Endothelial cell of umbilical vein (primary cell): Measurements from ENCODE around the gene MT1F. TPM values are rescaled to one million over a fixed set of nuclear protein-coding genes. Genes with fewer than 3 reads are reported as not detected.
A peak's percentile ranks its signal among the peaks of the same experiment; 100 is the strongest.

Experiments used
- BruUV-seq: library from RNA; stranded (reverse); fragments of 400-500 nt; replicated peaks from 2 replicates; lab custom pipeline; 2021; lab: Mats Ljungman, UMichigan
- CTCF ChIA-PET: fragments of 300-600, 350-600 bp; sonication (Branson Sonifier 250); formaldehyde crosslinking; loops from one replicate; lab custom pipeline; 2021; ENCODE audit warnings: antibody characterized with exemption, inconsistent platforms; lab: Charles Lee
- POLR2A ChIA-PET: fragments of 300-600, 350-600 bp; sonication (Branson Sonifier 250); formaldehyde crosslinking; loops from one replicate; lab custom pipeline; 2021; ENCODE audit warnings: antibody characterized with exemption, inconsistent platforms; lab: Charles Lee
- DNase-seq: peaks from one replicate; pipeline ENCODE4 v3.0.0-alpha.2; 2011; ENCODE audit warnings: low read depth, low spot score
- FAIRE-seq: peaks from 2 replicates; lab custom pipeline; 2011; peaks lifted over from hg19 to GRCh38; lab: Jason Lieb, UNC
- H2AFZ ChIP-seq: 2 replicates; pipeline ENCODE4 v1.6.0; 2012; ENCODE audit warnings: low read depth, low read length, control low read depth, inconsistent platforms
- H3K27ac ChIP-seq: 2 replicates; pipeline ENCODE4 v1.5.1; 2011; ENCODE audit warnings: low read depth, mild to moderate bottlenecking, control low read depth, low read length, moderate library complexity; ENCODE audit not compliant: insufficient read depth
- H3K27me3 ChIP-seq, 2 experiments: 2 replicates each; pipeline versions ENCODE4 v1.6.0 to v1.6.1; 2011; ENCODE audit warnings: low read length in 2 of 2, mixed read lengths in 1 of 2; ENCODE audit not compliant: control insufficient read depth in 2 of 2, insufficient read depth in 2 of 2
- H3K36me3 ChIP-seq, 2 experiments: 2 replicates in 1 of 2; 3 replicates in 1 of 2; pipeline ENCODE4 v1.5.1; 2011; ENCODE audit warnings: low read length in 2 of 2, mild to moderate bottlenecking in 1 of 2, moderate library complexity in 1 of 2; ENCODE audit not compliant: control insufficient read depth in 2 of 2, insufficient read depth in 2 of 2; ENCODE audit errors: extremely low read depth in 1 of 2
- H3K4me1 ChIP-seq: 3 replicates; pipeline ENCODE4 v1.5.1; 2011; ENCODE audit warnings: mild to moderate bottlenecking, low read length; ENCODE audit not compliant: control insufficient read depth, insufficient read depth; ENCODE audit errors: extremely low read depth
- H3K4me2 ChIP-seq: 2 replicates; pipeline ENCODE4 v1.6.1; 2011; ENCODE audit warnings: low read length, control low read depth, mixed read lengths; ENCODE audit not compliant: insufficient read depth
- H3K4me3 ChIP-seq, 3 experiments: fragments of 200-600 bp in 1 of 3; sonication (generic), shearing (Covaris generic) in 1 of 3; replicated peaks in 1 of 3; 2 replicates each; pipeline ENCODE4 v1.5.1; 2011 to 2016; ENCODE audit warnings: control low read depth in 3 of 3, low read length in 3 of 3, mild to moderate bottlenecking in 2 of 3, inconsistent platforms in 1 of 3, low read depth in 1 of 3, moderate library complexity in 1 of 3; ENCODE audit not compliant: insufficient read depth in 1 of 3
- H3K79me2 ChIP-seq: 2 replicates; pipeline ENCODE4 v1.6.0; 2012; ENCODE audit warnings: low read length, inconsistent platforms; ENCODE audit not compliant: control insufficient read depth, insufficient read depth
- H3K9ac ChIP-seq: replicated peaks from 2 replicates; pipeline ENCODE3; 2011; ENCODE audit warnings: low read length, control low read depth; ENCODE audit not compliant: insufficient read depth; ENCODE audit errors: extremely low read depth
- H3K9me1 ChIP-seq: replicated peaks from 3 replicates; pipeline ENCODE4 v1.6.0; 2011; ENCODE audit warnings: mild to moderate bottlenecking, low read length; ENCODE audit not compliant: control insufficient read depth, insufficient read depth; ENCODE audit errors: extremely low read depth
- H3K9me3 ChIP-seq: replicated peaks from 2 replicates; pipeline ENCODE4 v1.5.1; 2012; ENCODE audit warnings: low read length, inconsistent platforms; ENCODE audit not compliant: control insufficient read depth, insufficient read depth
- H4K20me1 ChIP-seq: replicated peaks from 2 replicates; pipeline ENCODE3; 2011; ENCODE audit warnings: mild to moderate bottlenecking, low read length; ENCODE audit not compliant: control insufficient read depth, insufficient read depth; ENCODE audit errors: extremely low read depth
- CTCF ChIP-seq, 2 donors: IDR thresholded peaks; 1 replicate in 1 of 2; 2 replicates in 1 of 2; pipeline ENCODE4 v1.5.1; 2011; ENCODE audit warnings: low read length in 2 of 2, mild to moderate bottlenecking in 2 of 2, moderate library complexity in 2 of 2, control low read depth in 1 of 2, inconsistent platforms in 1 of 2, low read depth in 1 of 2; ENCODE audit not compliant: insufficient read depth in 1 of 2; ENCODE audit errors: extremely low read depth in 1 of 2
- EZH2 ChIP-seq: IDR thresholded peaks from 2 replicates; pipeline ENCODE4 v1.6.1; 2012; ENCODE audit warnings: borderline replicate concordance, low read depth, mild to moderate bottlenecking, moderate library complexity, low read length, inconsistent platforms; ENCODE audit not compliant: severe bottlenecking
- FOS ChIP-seq: IDR thresholded peaks from 2 replicates; pipeline ENCODE4 v1.6.1; 2011; ENCODE audit warnings: mild to moderate bottlenecking, low read length, moderate library complexity, borderline replicate concordance; ENCODE audit not compliant: insufficient read depth
- GATA2 ChIP-seq: IDR thresholded peaks from 2 replicates; pipeline ENCODE4 v1.7.0; 2011; ENCODE audit warnings: low read depth, mild to moderate bottlenecking, moderate library complexity, mixed read lengths, low read length; ENCODE audit not compliant: insufficient read length, insufficient read depth
- JUN ChIP-seq: IDR thresholded peaks from 2 replicates; pipeline ENCODE4 v1.6.1; 2011; ENCODE audit warnings: borderline replicate concordance, low read depth; ENCODE audit not compliant: insufficient read length, insufficient read depth
- MAX ChIP-seq: IDR thresholded peaks from 2 replicates; pipeline ENCODE4 v1.6.1; 2011; ENCODE audit not compliant: insufficient read depth, insufficient read length
- MYC ChIP-seq: IDR thresholded peaks from one replicate; pipeline ENCODE4 v1.6.1; 2011; ENCODE audit warnings: mild to moderate bottlenecking, low read depth, low read length
- POLR2A ChIP-seq: IDR thresholded peaks from 2 replicates; pipeline ENCODE4 v1.6.1; 2012; ENCODE audit warnings: low read depth, mild to moderate bottlenecking, control low read depth, low read length
- POLR2AphosphoS5 ChIP-seq: IDR thresholded peaks from 2 replicates; pipeline ENCODE4 v1.6.1; 2012; ENCODE audit warnings: low read depth, mild to moderate bottlenecking, control low read depth, low read length, moderate library complexity; ENCODE audit not compliant: insufficient read depth
- dilution Hi-C: fragments of 300-500 bp; cut with MboI; formaldehyde crosslinking; loops from one replicate; pipeline ENCODE4 v1.15.0; 2019; ENCODE audit warnings: low sequenced_read_pairs; ENCODE audit not compliant: extremely low pct_ligation_motif_present
- intact Hi-C: fragments of 100-400 bp; cut with micrococcal nuclease; formaldehyde crosslinking; loops from one replicate; pipeline ENCODE4 v1.10.0; 2022
- polyA plus RNA-seq, 4 experiments: library from polyadenylated mRNA; depleted of rRNA in 3 of 4; stranded (reverse) in 3 of 4; unstranded in 1 of 4; fragments of >200 nt; gene quantifications; 2 replicates each; pipeline versions ENCODE4 v1.2.1 to v1.2.3, GENCODE V29; 2011 to 2012; ENCODE audit warnings: missing spikeins in 1 of 4
- total RNA-seq: library from RNA; stranded (reverse); gene quantifications from 2 replicates; pipeline ENCODE4 v1.2.3, GENCODE V29; 2021

The MT1F gene
- total and polyA plus RNA-seq, 2 donors (not counting 3 experiments of a cell fraction or from before 2014, with no cell fraction given) = 2.2 to 2.6 TPM

- ChIA-PET CTCF (interaction anchor here (1.5 to 2.6 kb wide), 3 partner anchors 12 to 89 kb away, joined by 3 to 8 read pairs (median 6); partner anchors contain the start of gene MT1E), POLR2A (interaction anchor here (1.5 kb wide), 1 partner anchor 12 kb away, joined by 4 read pairs; the partner anchor contains the start of gene MT1E)
- peak overlapping the region in 1 of 3 experiments; percentile 55 for H3K4me3 ChIP-seq
- peaks cover 76% of the 10 kb centered on the region for H3K4me1 ChIP-seq
- H3K9me3 ChIP-seq = no peaks in the 10 kb centered on the region
- no peak for FAIRE-seq
- H4K20me1 ChIP-seq = no peaks in the 10 kb centered on the region
- no peak for DNase-seq
- H3K9me1 ChIP-seq = no peaks in the 10 kb centered on the region
- peaks cover 25% of the 10 kb centered on the region for H3K79me2 ChIP-seq
- TF ChIP-seq CTCF (IDR thresholded peaks at IDR 0.05; ENCODE audit: extremely low read depth in 1 of 2, insufficient read depth in 1 of 2, low read depth in 1 of 2, low read length in 2 of 2) (no peak), POLR2AphosphoS5 (no peak), FOS (no peak), EZH2 (no peak), GATA2 (no peak), MAX (no peak), POLR2A (no peak), MYC (no peak), JUN (no peak)
- BruUV-seq = no TSS peak
- intact Hi-C loops = no loop called here
- H2AFZ ChIP-seq = no peak overlapping the region
- H3K27ac ChIP-seq = peak overlapping the region; percentile 80
- no peak overlapping the region for H3K9ac ChIP-seq
- no peaks in the 10 kb centered on the region for H3K27me3 ChIP-seq
- dilution Hi-C loops = no loop called here
- H3K36me3 ChIP-seq = no peaks in the 10 kb centered on the region
- H3K4me2 ChIP-seq = peak overlapping the region; percentile 74
Measured at GRCh38 chr16:56613706-56614105, 44.1 kb upstream of the MT1F start.
